Islet precursor cell (in vitro differentiated cells): ENCODE data around the gene PCIF1.
"Not testable (repeated sequence)": the region's sequence is repeated elsewhere in the genome, so short reads cannot be mapped to it uniquely, and the experiment has no call there.

Experiments
- DNase-seq: peaks from one replicate; pipeline ENCODE4 v3.0.0-alpha.2; 2018

Gene PCIF1

DNA sequence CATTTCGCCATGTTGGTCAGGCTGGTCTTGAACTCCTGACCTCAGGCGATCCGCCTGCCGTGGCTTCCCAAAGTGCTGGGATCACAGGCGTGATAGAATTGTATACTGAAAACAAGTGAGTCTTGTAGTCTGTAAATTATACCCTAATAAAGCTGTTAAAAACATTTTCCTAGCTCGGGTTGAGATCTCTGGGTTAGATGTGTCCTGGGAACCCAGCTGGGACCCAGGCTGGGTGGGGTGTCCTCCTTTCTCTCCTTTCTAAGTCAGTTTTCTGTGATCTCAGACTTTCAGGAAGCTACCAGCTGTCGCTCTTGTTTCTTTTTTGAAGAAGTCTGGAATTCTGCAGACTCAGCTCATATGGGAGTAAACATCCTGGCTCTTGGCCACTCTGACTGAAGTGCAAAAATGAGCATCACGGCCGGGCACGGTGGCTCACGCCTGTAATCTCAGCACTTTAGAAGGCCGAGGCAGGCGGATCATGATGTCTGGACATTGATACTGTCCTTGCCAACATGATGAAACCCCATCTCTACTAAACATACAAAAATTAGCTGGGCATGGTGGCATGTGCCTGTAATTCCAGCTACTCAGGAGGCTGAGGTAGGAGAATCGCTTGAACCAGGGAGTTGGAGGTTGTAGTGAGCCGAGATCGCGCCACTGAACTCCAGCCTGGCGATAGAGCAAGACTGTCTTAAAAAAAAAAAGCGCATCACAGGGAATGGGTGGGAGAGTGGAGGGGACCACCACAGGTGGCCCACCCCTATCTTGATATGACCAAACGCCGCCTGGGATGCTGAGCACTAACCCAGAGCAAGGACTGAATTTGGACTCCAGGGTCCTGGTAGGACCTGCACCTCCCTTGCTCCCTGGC is 9.9 kb upstream of the PCIF1 start:
- no peak for DNase-seq

DNA sequence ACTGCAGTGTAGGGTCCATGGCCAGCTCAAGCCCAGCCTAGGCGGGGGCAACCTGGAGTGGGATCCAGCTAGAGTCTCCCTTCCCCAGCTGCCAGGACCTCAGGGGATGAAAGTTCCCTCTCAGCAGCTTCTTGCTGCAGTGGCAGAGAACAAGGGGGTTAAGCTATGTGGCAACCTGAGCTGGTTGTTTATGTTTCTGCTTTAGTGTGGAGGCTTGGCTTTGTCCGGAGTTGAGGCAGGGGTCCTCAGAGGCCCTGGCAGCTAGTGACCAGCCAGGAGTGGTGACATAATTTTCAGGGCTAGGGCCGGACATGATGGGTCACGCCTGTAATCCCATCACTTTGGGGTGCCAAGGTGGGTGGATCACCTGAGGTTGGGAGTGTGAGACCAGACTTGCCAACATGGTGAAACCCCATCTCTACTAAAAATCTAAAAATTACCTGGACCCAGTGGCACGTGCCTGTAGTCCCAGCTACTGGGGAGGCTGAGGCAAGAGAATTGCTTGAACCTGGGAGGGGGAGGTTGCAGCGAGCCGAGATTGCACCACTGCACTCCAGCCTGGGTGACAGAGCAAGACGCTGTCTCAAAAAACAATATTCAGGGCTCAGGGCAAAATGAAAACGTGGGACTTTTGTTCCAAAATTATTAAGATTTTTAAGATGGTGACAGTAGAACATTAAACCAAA is 8.5 kb upstream of the PCIF1 start:
- no peak for DNase-seq

DNA sequence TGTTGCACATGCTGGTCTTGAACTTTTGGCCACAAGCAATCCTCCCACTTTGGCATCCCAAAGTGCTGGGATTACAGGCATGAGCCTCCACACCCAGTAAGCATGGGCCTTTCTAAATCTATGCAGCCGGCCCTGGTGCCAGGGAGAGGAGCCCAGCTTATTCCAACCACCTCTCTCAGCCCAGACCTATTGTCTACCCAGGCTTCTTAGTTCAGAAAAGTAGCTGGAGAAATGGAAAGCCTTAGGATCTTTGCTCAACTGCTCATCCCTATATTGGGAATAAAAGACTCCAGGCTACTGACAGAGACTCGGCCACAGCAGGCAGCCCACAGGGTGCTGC is 7.8 kb upstream of the PCIF1 start:
- no peak for DNase-seq

DNA sequence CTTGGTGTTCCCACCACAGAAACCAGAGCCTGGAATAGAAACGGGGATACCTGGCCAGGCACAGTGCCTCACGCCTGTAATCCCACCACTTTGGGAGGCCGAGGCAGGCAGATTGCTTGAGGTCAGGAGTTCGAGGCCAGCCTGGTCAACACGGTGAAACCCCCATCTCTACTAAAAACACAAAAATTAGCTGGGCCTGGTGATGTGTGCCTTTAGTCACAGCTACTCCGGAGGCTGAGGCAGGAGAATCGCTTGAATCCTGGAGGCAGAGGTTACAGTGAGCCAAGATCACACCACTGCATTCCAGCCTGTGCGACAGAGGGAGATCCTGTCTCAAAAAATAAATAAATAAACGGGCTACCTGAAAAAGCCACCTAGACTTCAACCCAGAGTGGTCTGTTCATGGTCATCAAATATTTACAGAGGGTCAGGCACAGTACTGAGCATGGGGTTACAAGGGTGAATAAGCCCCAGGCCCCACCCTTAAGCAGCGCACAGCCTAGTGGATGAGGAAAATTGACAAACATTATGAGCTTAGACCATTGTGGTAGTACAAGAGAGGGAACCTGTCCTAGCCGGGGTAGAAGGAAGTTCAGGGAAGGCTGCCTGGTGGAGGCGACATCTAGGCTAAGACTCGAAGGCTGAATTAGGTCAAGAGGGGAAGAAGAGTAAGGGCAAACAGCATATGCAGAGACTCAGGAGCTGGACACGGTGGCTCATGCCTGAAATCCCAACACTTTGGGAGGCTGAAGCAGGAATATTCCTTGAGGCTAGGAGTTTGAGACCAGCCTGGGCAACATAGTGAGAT is 7.2 kb upstream of the PCIF1 start:
- DNase-seq, result no peak

DNA sequence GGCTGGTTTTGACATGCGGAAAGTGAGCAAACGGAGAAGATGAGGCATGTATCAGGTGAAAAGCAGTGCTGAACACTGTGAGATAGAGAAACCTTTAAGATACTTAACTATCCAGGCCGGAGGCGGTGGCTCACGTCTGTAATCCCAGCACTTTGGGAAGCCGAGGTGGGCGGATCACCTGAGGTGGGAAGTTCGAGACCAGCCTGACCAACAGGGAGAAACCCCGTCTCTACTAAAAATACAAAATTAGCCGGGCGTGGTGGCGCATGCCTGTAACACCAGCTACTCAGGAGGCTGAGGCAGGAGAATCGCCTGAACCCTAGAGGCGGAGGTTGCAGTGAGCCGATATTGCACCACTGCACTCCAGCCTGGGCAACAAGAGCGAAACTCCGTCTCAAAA is 2.8 kb upstream of the PCIF1 start:
- DNase-seq, result not testable (repeated sequence)

DNA sequence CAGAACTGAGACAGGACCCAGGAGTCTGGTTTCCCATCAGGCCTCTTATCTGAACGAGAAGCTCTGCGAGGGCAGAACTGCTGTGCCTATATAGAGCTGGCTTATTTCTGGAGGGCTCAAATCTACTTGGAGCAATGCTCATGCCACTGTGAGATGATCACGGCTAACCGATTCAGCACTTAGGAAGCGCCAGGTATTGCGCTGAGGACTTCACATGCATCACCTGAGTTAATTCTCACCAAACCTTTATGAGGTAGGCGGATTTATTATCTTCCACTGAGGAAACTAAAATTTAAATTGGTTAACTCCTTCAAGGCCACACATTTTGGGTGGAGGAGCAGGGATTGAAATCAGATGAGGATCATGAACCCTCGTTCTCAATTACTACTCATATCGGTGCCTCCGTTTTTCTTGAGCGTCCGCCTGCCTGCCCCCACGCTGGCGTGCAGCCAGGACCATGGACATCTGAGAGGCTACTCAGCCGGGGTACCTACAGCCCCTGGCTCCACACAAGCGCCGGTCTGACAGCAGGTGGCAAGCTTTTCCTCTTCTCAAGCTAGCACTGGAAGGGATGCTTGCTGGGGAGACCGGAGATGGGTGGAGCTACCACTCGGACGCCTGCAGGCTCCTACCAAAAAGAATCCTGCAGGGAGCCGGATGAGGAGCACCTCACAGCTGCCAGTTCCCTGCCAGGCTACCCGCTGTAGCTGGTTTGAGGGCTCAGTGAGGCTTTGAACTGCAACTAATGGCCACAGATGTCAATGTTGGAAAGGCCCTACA is 1.0 kb upstream of the PCIF1 start:
- peak; percentile 90 for DNase-seq

DNA sequence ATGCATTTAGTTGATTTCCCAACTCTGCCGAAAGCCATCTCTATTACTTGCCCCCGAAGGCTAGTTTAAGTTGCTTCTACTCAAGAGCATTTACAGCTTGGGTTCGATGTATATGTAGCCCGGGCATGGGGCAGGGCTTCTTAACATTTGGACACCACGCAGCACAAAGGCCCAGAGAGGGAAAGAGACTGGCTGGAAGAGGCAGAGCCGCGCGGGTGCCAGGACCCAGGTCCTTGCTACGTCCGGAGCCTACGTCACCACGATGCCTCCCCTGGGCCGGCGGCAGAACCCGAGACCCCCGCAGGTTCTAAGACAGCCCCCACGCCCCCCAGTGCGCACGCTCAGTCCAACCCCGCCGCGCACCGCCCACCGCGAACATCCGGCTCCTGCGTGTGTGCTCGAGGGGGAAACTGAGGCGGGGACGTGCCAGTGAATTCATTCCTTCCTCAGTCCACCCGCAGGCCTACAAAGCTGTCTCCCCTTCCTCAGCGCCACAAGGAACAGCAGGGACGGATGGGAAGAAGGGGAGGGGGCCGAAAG is 367 bp upstream of the PCIF1 start:
- DNase-seq, result no peak

DNA sequence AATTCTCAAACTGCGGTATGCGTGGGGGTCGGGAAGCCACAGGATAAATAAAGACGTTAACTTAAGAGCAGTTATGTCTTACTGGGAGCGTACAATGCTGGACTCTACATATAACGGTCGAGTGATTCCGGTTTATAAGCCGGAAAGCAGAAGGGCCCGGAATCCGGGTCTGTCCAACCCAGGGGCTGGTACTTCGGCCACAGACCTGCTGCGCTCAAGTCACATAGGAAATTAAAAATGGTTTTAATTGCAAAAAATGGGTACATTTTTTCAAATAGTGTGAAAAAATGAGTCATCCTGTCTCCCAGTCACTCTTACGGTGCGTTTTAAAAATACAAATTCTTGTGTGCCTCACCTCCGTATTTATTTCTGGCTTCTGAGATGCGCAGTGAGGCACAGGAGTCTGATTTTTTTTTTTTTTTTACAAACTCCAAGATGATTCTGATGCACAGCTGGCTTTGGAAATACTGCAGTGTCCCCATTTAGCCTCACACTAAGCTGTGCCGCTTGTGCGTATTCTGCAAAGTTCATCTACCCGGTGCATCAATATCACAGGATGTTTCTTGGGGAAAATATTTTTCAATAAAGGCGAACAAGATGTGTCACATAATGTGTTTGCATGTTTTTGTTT is 1.0 kb downstream of the PCIF1 start:
- no peak for DNase-seq

DNA sequence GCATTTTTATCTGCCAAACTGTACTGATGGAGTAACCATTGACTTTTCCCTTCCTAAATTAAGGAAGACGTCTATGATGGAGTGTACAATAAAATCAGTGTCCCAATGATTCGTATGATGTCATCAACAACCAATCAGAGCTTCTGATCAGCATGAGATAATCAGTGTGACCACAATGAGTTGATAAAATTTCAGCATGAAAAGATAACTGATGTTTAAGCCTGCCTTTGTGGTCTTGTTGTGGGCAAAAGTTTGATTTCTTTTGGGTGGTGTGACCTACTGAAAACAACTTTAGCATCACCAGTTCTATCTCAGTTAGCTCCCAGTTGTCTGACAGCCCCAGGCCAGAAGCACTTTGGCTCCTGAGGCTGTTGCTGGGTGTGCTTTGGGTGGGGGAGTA is 3.3 kb downstream of the PCIF1 start:
- DNase-seq, result no peak

DNA sequence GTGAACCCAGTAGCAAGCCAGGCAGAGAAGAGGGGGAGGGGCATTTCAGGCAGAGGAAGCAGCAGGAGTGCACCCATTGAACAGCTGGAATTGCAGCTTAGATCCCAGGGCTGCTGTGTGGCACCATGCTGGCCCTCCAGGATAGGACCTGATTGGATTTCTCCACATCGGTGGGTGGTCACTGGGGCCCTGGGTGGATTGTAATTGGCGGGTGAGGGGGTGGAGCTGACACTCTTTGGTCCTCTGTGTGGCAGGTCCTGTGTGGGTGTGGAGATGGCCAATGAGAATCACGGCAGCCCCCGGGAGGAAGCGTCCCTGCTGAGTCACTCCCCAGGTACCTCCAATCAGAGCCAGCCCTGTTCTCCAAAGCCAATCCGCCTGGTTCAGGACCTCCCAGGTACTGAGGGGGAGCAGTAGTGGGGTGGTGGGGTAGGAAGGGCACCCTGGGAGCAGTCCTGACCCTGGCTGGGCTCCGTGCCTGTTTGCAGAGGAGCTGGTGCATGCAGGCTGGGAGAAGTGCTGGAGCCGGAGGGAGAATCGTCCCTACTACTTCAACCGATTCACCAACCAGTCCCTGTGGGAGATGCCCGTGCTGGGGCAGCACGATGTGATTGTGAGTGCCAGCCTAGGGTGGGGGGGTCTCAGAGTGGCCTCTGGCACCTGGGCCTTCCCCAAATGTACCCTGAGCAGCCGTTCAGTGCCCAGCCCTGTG is 4.4 kb downstream of the PCIF1 start:
- DNase-seq, result peak; percentile 82

DNA sequence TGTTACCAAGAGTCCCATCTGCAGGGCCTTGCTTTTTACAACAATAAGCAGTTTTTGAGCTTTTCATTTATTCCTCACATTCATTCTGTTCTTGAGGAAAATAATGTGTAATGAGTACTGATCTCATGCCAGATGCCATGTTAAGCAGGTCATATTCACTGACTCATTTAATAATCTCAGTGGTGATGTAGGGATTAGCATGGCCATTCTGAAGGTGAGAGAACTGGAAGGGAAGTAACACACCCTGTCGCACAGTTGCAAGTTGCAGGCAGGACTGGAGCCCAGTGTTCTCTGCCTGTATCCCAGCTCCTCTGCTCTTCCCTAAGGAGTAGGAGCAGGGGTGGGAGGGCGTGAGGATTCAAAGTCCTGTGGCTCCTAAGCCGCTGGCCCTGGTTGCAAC is 5.6 kb downstream of the PCIF1 start:
- no peak for DNase-seq

DNA sequence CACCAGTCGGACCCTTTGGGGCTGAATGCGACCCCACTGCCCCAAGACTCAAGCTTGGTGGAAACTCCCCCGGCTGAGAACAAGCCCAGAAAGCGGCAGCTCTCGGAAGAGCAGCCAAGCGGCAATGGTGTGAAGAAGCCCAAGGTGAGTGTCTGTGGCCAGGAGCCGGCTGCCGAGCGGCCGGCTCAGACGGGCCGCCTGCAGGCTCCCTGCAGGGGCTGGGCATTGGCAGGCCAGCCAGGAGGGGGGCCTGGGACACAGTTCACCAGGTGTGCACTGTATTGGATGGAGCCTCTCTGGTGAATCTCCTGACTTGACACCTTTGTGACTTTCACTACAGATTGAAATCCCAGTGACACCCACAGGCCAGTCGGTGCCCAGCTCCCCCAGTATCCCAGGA is 6.0 kb downstream of the PCIF1 start:
- DNase-seq, result no peak

DNA sequence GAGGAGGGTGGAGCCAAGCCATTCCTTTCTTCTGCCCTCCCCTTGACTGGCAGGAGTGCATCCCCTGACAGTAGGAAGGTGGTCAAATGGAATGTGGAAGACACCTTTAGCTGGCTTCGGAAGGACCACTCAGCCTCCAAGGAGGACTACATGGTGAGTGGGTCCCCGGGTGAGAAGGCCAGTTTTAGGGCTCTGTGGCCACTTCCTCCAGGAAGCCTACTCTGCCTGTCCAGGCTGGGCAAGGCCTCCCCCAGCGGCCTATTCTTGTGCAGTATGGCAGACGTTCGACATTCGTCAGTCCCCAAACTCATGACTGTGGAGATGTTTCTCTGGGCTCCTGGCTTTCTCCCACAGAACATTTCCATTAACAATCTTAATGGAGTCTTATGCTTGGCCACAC is 9.1 kb downstream of the PCIF1 start:
- DNase-seq, result no peak

DNA sequence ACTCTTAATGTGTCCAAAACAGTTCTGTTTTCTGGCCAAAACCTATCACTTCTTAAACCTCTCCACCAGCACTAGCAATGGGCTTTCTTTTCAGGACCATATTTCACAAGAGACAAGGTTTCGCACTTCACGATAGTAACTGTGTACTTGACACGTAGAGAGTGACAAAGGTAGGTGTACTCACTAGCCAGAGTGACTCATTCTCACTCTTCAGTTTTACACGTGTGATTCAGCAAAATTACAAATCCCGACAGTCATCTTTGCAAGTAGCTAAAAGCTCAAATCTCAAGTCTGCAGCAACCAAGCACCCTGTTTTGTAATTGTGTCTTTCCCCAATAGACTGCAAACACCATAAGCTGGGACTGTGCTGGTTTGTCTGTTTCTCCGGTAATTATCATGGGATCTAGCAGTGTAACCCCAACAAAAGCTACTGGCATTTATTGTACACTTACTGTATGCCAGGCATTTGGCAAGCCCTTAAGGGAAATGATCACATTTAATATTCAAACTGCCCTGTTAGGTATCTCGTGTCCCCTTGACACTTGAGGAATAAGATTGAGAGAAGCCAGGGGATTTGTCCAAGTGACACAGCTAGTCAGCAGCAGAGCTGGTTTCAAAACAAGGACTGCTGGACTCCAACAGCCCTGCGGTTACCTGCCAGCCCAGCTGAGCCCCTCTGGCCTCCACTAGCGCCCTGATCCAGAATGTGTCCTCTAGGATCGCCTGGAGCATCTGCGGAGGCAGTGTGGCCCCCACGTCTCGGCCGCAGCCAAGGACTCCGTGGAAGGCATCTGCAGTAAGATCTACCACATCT is 9.9 kb downstream of the PCIF1 start:
- no peak for DNase-seq

DNA sequence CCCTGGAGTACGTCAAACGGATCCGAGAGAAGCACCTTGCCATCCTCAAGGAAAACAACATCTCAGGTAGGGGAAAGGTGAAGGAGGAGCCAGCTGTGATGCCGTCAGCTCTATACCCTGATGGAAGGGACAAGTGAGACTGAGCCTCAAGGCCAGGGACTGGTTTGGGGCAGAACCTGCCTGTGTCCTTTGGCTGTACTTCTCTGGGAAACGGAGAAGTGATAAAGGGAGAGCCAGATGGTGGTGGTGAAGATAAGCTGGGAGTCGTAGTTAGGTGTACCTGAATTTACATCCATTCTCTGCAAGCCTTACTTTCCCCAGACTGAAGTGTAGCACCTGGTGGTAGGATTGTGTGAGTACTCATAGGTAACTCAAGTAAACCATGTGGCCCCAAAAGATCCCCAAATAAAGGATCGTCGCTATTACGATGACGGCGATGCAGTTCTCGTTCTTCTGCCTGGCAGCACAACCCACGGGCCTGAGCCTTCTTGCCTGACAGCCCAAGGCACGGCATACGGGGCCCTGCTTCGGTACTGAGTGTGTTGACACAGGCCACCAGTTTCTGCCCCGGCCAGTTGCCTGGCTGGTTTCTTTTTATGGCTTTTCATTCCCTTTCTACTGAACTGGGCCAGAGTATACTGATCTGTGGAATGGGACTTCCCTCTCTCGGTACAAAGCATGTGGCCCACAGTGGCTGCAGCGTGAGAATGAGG is 10.6 kb downstream of the PCIF1 start:
- no peak for DNase-seq

DNA sequence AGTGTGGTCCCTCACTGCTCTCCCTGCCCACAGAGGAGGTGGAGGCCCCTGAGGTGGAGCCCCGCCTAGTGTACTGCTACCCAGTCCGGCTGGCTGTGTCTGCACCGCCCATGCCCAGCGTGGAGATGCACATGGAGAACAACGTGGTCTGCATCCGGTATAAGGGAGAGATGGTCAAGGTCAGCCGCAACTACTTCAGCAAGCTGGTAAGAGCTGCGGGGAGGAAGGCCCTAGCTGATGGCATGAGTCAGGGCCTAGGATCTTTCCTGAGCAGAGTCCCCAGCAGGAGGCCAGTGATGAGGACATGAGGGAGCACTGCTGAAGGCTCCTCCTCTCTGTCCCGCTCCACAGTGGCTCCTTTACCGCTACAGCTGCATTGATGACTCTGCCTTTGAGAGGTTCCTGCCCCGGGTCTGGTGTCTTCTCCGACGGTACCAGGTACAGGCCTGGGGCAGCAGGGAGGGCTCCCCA is 11.2 kb downstream of the PCIF1 start:
- DNase-seq, result no peak

DNA sequence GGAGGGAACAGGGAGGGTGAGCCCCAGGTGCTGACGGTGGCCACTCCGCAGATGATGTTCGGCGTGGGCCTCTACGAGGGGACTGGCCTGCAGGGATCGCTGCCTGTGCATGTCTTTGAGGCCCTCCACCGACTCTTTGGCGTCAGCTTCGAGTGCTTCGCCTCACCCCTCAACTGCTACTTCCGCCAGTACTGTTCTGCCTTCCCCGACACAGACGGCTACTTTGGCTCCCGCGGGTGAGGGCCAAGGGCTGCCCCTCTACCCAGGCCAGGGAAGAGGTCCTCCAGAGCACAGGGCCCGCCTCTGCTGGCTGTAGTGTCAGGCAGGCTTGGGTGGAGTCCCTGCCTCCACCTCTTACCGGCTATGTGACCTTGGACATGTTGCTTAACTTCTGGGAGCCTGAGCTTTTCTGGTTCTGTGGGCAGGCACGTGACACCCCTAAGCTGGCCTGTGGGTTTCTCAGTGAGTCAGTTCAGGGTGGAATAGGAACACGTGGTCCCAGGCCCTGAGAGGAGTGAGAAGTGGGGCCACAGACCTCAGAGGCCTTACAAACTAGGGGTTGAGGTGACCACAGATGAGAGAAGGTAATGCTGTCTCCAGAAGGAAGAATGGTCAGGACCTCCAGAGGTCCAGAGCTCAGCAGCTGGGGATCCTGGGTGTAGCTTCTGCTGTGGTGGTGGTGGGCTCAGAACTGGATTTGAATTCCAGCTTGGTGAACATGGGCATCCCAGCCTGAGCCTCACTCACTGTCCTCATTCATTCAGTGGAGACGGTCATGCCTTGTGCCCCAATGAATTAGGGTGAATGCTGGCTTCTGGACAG is 11.9 kb downstream of the PCIF1 start:
- no peak for DNase-seq

DNA sequence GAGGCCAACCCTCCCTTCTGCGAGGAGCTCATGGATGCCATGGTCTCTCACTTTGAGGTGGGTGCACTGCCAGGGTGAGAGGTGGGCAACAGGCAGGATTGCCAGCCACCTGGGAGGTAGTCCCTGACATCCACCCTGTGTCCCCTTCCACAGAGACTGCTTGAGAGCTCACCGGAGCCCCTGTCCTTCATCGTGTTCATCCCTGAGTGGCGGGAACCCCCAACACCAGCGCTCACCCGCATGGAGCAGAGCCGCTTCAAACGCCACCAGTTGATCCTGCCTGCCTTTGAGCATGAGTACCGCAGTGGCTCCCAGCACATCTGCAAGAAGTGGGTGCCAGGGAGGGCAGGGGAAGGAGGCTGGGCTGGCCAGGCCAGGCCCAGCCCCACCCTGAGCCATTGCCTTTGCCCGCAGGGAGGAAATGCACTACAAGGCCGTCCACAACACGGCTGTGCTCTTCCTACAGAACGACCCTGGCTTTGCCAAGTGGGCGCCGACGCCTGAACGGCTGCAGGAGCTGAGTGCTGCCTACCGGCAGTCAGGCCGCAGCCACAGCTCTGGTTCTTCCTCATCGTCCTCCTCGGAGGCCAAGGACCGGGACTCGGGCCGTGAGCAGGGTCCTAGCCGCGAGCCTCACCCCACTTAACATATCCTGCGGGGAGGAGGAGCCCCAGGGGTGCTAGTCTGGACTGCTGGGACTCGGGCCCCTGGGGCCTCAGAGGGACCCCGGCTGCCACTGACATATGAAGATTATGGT is 12.8 kb downstream of the PCIF1 start:
- no peak for DNase-seq
